Liver (tissue), 2 donors: ENCODE results near the gene FBXO33.

Experiments
- CTCF ChIP-seq: fragments of 150-350 bp; IDR thresholded peaks from 2 replicates; pipeline ENCODE4 v1.5.1; 2017; ENCODE audit warnings: improper control_type of control experiment, low read depth, low read length; ENCODE audit not compliant: missing input control
- FOXA1 ChIP-seq: IDR thresholded peaks from 2 replicates; pipeline ENCODE4 v1.6.1; 2016; ENCODE audit warnings: antibody characterized with exemption
- MAX ChIP-seq: IDR thresholded peaks from 2 replicates; pipeline ENCODE4 v1.6.1; 2016; ENCODE audit warnings: antibody characterized with exemption
- REST ChIP-seq: IDR thresholded peaks from 2 replicates; pipeline ENCODE4 v1.6.1; 2016; ENCODE audit warnings: antibody characterized with exemption, mild to moderate bottlenecking
- donor health status: healthy.

- TF ChIP-seq CTCF (no peak), REST (no peak), FOXA1 (no peak), MAX (no peak)
These were observed 24.5 kb upstream of the FBXO33 start for GRCh38 chr14:39456702-39457250.
